CD14-positive monocyte (primary cell): ENCODE measurements around the gene CYB5R4. TPM values are rescaled to one million over a fixed set of nuclear protein-coding genes. Genes with fewer than 3 reads are reported as not detected.

Experiments used
- DNase-seq, 3 donors: peaks; one replicate each; pipeline ENCODE4 v3.0.0-alpha.2; 2011 to 2022
- H2AFZ ChIP-seq: 2 replicates; pipeline ENCODE4 v1.6.0; 2012; ENCODE audit warnings: mild to moderate bottlenecking, low read depth, low read length, inconsistent platforms; ENCODE audit not compliant: insufficient read depth, poor library complexity, severe bottlenecking
- H3K27ac ChIP-seq, 2 donors: 1 replicate in 1 of 2; 2 replicates in 1 of 2; pipeline ENCODE4 v1.5.1; 2012 to 2013; ENCODE audit warnings: low read length in 2 of 2, control low read depth in 1 of 2, inconsistent platforms in 1 of 2, low read depth in 1 of 2, mild to moderate bottlenecking in 1 of 2
- H3K27me3 ChIP-seq, 2 donors: one replicate each; pipeline versions ENCODE4 v1.6.0 to v1.6.1; 2011 to 2013; ENCODE audit warnings: low read length in 2 of 2; ENCODE audit not compliant: control insufficient read depth in 2 of 2, insufficient read depth in 2 of 2
- H3K36me3 ChIP-seq, 2 donors: replicated peaks in 1 of 2; 1 replicate in 1 of 2; 2 replicates in 1 of 2; pipeline versions ENCODE4 v1.5.1 to v1.6.1; 2012 to 2013; ENCODE audit warnings: low read length in 2 of 2, control low read depth in 1 of 2, inconsistent platforms in 1 of 2, mild to moderate bottlenecking in 1 of 2; ENCODE audit not compliant: insufficient read depth in 2 of 2, control insufficient read depth in 1 of 2
- H3K4me1 ChIP-seq, 2 donors: 1 replicate in 1 of 2; 2 replicates in 1 of 2; pipeline versions ENCODE4 v1.5.1 to v1.6.1; 2012 to 2013; ENCODE audit warnings: low read length in 2 of 2, control low read depth in 1 of 2, inconsistent platforms in 1 of 2, mild to moderate bottlenecking in 1 of 2, moderate library complexity in 1 of 2; ENCODE audit not compliant: insufficient read depth in 2 of 2, control insufficient read depth in 1 of 2
- H3K4me2 ChIP-seq: replicated peaks from 2 replicates; pipeline ENCODE3; 2012; ENCODE audit warnings: low read length, moderate library complexity, mild to moderate bottlenecking; ENCODE audit not compliant: poor library complexity, severe bottlenecking; ENCODE audit errors: extremely low read depth
- H3K4me3 ChIP-seq, 3 experiments: fragments of 200-600 bp in 1 of 3; sonication (generic) in 1 of 3; replicated peaks in 1 of 3; 1 replicate in 2 of 3; 2 replicates in 1 of 3; pipeline ENCODE4 v1.5.1; 2011 to 2013; ENCODE audit warnings: low read length in 3 of 3, mild to moderate bottlenecking in 3 of 3, control low read depth in 2 of 3, low read depth in 2 of 3, inconsistent platforms in 1 of 3, moderate library complexity in 1 of 3
- H3K79me2 ChIP-seq: 2 replicates; pipeline ENCODE4 v1.6.0; 2012; ENCODE audit warnings: mild to moderate bottlenecking, control low read depth, inconsistent platforms, low read length, moderate library complexity; ENCODE audit not compliant: insufficient read depth
- H3K9ac ChIP-seq: 2 replicates; pipeline ENCODE4 v1.6.0; 2017; ENCODE audit warnings: low read length, mild to moderate bottlenecking; ENCODE audit not compliant: insufficient read depth, poor library complexity, severe bottlenecking
- H3K9me3 ChIP-seq, 2 donors: replicated peaks in 1 of 2; 1 replicate in 1 of 2; 2 replicates in 1 of 2; pipeline versions ENCODE4 v1.5.1 to v1.6.1; 2012 to 2013; ENCODE audit warnings: low read length in 2 of 2, control low read depth in 1 of 2; ENCODE audit not compliant: control insufficient read depth in 1 of 2, insufficient read depth in 1 of 2
- H4K20me1 ChIP-seq: 2 replicates; pipeline ENCODE4 v1.6.0; 2012; ENCODE audit warnings: mild to moderate bottlenecking, low read length, control low read depth, moderate library complexity; ENCODE audit not compliant: insufficient read depth
- H3K27ac Mint-ChIP-seq, 7 donors: one replicate each; pipeline ENCODE4 v1.8.0; 2020; ENCODE audit warnings: mild to moderate bottlenecking in 7 of 7, mixed read lengths in 7 of 7, moderate library complexity in 6 of 7, inconsistent platforms in 2 of 7
- H3K27me3 Mint-ChIP-seq, 3 donors: one replicate each; pipeline ENCODE4 v1.8.0; 2021 to 2022; ENCODE audit warnings: low read depth in 3 of 3, mild to moderate bottlenecking in 3 of 3, mixed read lengths in 3 of 3, moderate library complexity in 3 of 3, inconsistent platforms in 1 of 3
- H3K36me3 Mint-ChIP-seq, 2 donors: one replicate each; pipeline ENCODE4 v1.8.0; 2020; ENCODE audit warnings: mixed read lengths in 2 of 2, inconsistent platforms in 1 of 2, mild to moderate bottlenecking in 1 of 2
- H3K4me1 Mint-ChIP-seq: one replicate; pipeline ENCODE4 v1.8.0; 2020; ENCODE audit warnings: mild to moderate bottlenecking, mixed read lengths
- H3K4me3 Mint-ChIP-seq, 2 donors: one replicate each; pipeline ENCODE4 v1.8.0; 2020; ENCODE audit warnings: mild to moderate bottlenecking in 2 of 2, mixed read lengths in 2 of 2, moderate library complexity in 1 of 2
- H3K9me3 Mint-ChIP-seq, 7 donors: one replicate each; pipeline ENCODE4 v1.8.0; 2020 to 2022; ENCODE audit warnings: mixed read lengths in 7 of 7, mild to moderate bottlenecking in 6 of 7, moderate library complexity in 6 of 7, inconsistent platforms in 2 of 7
- CTCF ChIP-seq: fragments of 200-600 bp; IDR thresholded peaks from one replicate; pipeline ENCODE4 v1.8.0; 2022; ENCODE audit warnings: antibody characterized with exemption, mild to moderate bottlenecking
- WGBS: methylation state at CpG from one replicate; pipeline ENCODE4 v1.1.5; 2013; ENCODE audit warnings: missing lambda C conversion rate; ENCODE audit not compliant: insufficient coverage; 5-methylcytosine and 5-hydroxymethylcytosine counted together
- intact Hi-C, 2 donors: fragments of 100-400 bp; cut with micrococcal nuclease; formaldehyde crosslinking; loops; one replicate each; pipeline versions ENCODE4 v1.15.0 to v1.15.1; 2023
- polyA plus RNA-seq, 3 donors: library from polyadenylated mRNA; depleted of rRNA in 1 of 3; unstranded in 2 of 3; stranded (reverse) in 1 of 3; fragments of 300-500 nt in 2 of 3; fragments of >200 nt in 1 of 3; fragmentation: Illumina TruSeq in 2 of 3; gene quantifications; 1 replicate in 2 of 3; 2 replicates in 1 of 3; pipeline ENCODE4 v1.2.3, GENCODE V29; 2012 to 2021

Gene CYB5R4
- polyA plus RNA-seq, 3 donors, result 30.5 to 120 (median 116) TPM

- H3K36me3 Mint-ChIP-seq, result peaks cover 2 to 3% of the 10 kb centered on the region in 2 donors
- H3K4me1 ChIP-seq, result no peaks in the 10 kb centered on the region
- H3K27ac ChIP-seq, result no peak overlapping the region
- TF ChIP-seq CTCF, result no peak
- H3K9me3 ChIP-seq, result no peaks in the 10 kb centered on the region
- no peak overlapping the region for H3K4me2 ChIP-seq
- H3K27ac Mint-ChIP-seq, result no peak overlapping the region
- H3K9ac ChIP-seq, result no peak overlapping the region
- H2AFZ ChIP-seq, result no peak overlapping the region
- H3K4me1 Mint-ChIP-seq, result no peaks in the 10 kb centered on the region
- DNase-seq, result no peak
- no peaks in the 10 kb centered on the region for H4K20me1 ChIP-seq
- no peaks in the 10 kb centered on the region for H3K36me3 ChIP-seq
- no peaks in the 10 kb centered on the region for H3K27me3 Mint-ChIP-seq
- H3K9me3 Mint-ChIP-seq, result peaks cover 0 to 8% (median 2%) of the 10 kb centered on the region in 7 donors
- H3K4me3 Mint-ChIP-seq, result no peak overlapping the region
- no peak overlapping the region for H3K4me3 ChIP-seq
- WGBS, result no CpG with 5 or more reads among the region's 1 CpG
- no peaks in the 10 kb centered on the region for H3K79me2 ChIP-seq
- no peaks in the 10 kb centered on the region for H3K27me3 ChIP-seq
- intact Hi-C loops, result no loop called here
Measured at GRCh38 chr6:83978324-83978734, 118.8 kb downstream of the CYB5R4 start.

- no peak overlapping the region for H3K27ac Mint-ChIP-seq
- Histone ChIP-seq H2AFZ (no peak overlapping the region), H3K9ac (no peak overlapping the region), H3K9me3 (no peaks in the 10 kb centered on the region), H3K27ac (no peak overlapping the region), H3K36me3 (no peaks in the 10 kb centered on the region), H3K27me3 (no peaks in the 10 kb centered on the region), H4K20me1 (no peaks in the 10 kb centered on the region), H3K4me1 (no peaks in the 10 kb centered on the region), H3K4me3 (no peak overlapping the region), H3K79me2 (no peaks in the 10 kb centered on the region), H3K4me2 (no peak overlapping the region)
- intact Hi-C loops, result no loop called here
- no peak for DNase-seq
- H3K4me1 Mint-ChIP-seq, result no peaks in the 10 kb centered on the region
- no peak overlapping the region for H3K4me3 Mint-ChIP-seq
- no peak for TF ChIP-seq CTCF
- peaks cover 0 to 8% (median 2%) of the 10 kb centered on the region in 7 donors for H3K9me3 Mint-ChIP-seq
- no peaks in the 10 kb centered on the region for H3K27me3 Mint-ChIP-seq
- no CpG with 5 or more reads among the region's 3 CpGs for WGBS
- peaks cover 4 to 7% of the 10 kb centered on the region in 2 donors for H3K36me3 Mint-ChIP-seq
Measured at GRCh38 chr6:83978997-83979396, 119.5 kb downstream of the CYB5R4 start.
